ENCODE results near the gene KRTAP3-1. TPM values are rescaled to one million over a fixed set of nuclear protein-coding genes. Genes with fewer than 3 reads are reported as not detected.
"Not testable (repeated sequence)": the region's sequence is repeated elsewhere in the genome, so short reads cannot be mapped to it uniquely, and the experiment has no call there.

Gene KRTAP3-1
- total RNA-seq, 6 experiments from 2014 or later = 2.5 to 10.2 (median 3.3) TPM

DNA sequence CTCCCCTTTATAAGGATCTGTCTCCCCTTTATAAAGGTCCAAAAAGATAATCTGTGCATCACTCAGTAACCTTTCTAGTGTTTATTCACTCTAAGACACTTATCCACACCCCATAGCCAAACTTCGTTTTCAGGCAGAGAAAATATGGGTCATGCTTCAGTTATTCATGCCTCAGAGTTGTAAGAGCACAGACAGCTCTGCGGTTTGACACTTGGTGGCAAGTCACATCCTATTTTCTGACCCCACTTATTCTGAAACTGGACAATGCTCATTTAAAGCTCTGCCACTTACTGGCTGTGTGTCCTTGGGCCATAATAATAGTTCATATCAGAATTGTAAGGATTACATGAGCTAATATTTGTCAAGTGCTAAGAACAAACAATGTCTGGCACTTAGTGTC, 40.2 kb upstream of the KRTAP3-1 start:
- H3K36me3 Mint-ChIP-seq (ENCODE audit: low read depth) = peaks cover 19% of the 10 kb centered on the region

DNA sequence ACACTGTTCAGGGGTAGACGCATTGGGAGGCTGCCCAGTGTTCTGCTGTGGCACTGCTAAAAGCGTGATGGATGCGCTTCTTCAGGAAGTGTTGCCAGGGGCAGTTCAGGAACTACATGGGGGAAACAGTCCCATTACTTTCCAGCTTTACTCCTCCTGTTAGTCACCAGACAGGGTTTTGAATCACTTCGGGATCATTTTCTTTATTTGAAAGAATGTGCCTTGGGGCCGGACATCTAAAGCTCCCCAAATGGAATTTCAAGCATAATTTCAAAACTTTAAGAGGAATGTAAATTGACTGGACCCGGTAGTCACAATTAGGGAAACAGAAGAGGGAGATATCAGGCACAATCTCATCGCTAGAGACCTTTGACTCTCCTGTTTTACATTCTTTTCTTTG, 39.5 kb upstream of the KRTAP3-1 start:
- Mint-ChIP-seq H3K27me3 (ENCODE audit: insufficient read depth) (peaks cover 1% of the 10 kb centered on the region), H3K36me3 (ENCODE audit: low read depth) (peaks cover 21% of the 10 kb centered on the region), H3K4me3 (peak overlapping the region; percentile 69), H3K4me1 (ENCODE audit: low read depth) (peaks cover 70% of the 10 kb centered on the region), H3K27ac (peak overlapping the region; percentile 93), H3K9me3 (peaks cover 10% of the 10 kb centered on the region)
- TF ChIP-seq, protein P1, sequence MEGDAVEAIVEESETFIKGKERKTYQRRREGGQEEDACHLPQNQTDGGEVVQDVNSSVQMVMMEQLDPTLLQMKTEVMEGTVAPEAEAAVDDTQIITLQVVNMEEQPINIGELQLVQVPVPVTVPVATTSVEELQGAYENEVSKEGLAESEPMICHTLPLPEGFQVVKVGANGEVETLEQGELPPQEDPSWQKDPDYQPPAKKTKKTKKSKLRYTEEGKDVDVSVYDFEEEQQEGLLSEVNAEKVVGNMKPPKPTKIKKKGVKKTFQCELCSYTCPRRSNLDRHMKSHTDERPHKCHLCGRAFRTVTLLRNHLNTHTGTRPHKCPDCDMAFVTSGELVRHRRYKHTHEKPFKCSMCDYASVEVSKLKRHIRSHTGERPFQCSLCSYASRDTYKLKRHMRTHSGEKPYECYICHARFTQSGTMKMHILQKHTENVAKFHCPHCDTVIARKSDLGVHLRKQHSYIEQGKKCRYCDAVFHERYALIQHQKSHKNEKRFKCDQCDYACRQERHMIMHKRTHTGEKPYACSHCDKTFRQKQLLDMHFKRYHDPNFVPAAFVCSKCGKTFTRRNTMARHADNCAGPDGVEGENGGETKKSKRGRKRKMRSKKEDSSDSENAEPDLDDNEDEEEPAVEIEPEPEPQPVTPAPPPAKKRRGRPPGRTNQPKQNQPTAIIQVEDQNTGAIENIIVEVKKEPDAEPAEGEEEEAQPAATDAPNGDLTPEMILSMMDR (IDR thresholded peaks at IDR 0.05) = no peak
- DNase-seq = peak; percentile 91

More for the DNA sequence above, 40.2 kb upstream of the KRTAP3-1 start:
- Mint-ChIP-seq H3K9me3 (peaks cover 9% of the 10 kb centered on the region), H3K4me3 (peak overlapping the region; percentile 69), H3K27ac (peak overlapping the region; percentile 93), H3K4me1 (ENCODE audit: low read depth) (peaks cover 70% of the 10 kb centered on the region), H3K27me3 (ENCODE audit: insufficient read depth) (peaks cover 1% of the 10 kb centered on the region)
- DNase-seq = peak; percentile 93
- TF ChIP-seq, protein P1 (IDR thresholded peaks at IDR 0.05) = no peak

DNA sequence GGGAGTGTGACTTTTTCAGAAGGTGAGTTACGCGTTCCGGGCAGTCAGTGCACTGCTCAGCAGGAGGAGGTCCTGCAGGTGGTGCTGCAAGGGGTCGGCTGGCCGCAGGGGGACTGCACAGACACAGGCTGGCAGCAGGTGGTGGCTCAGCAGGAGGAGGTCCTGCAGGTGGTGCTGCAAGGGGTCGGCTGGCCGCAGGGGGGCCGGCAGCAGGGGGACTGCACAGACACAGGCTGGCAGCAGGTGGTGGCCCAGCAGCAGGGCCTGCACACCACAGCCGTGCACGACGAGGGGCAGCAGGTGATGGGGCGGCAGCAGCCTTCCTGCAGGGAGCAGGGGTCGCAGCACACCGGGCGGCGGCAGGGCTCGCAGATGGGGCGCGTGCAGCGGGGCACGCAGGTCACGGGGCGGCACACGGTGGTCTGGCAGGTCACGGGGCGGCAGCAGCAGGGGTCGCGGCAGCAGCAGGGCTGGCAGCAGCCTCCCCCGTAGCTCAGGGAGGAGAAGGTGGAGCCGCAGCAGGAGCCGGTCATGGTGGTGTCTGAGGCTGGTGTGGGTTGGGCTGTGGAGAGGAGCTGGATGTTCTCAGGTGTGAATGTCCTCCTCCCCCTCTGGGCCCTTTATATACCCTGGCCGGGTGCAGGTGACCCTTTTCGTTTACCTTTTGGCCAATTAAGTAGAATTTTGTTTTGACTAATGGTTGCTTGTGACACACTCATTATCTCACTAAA, 38.0 kb upstream of the KRTAP3-1 start, which contains the start of gene KRTAP2-1:
Gene KRTAP2-1, minus strand, starts transcription at position 582 of the 731 bp plus-strand sequence. Its CDS starts 49 bp downstream, at position 533.
- Mint-ChIP-seq H3K27ac (peak within 1 kb of the TSS; percentile 93), H3K9me3 (peaks cover 14% of the 10 kb centered on the region), H3K4me1 (ENCODE audit: low read depth) (peaks cover 64% of the 10 kb centered on the region), H3K36me3 (ENCODE audit: low read depth) (peaks cover 24% of the 10 kb centered on the region)
- not testable (repeated sequence) for H3K27me3 Mint-ChIP-seq (ENCODE audit: insufficient read depth); DNase-seq; H3K4me3 Mint-ChIP-seq

DNA sequence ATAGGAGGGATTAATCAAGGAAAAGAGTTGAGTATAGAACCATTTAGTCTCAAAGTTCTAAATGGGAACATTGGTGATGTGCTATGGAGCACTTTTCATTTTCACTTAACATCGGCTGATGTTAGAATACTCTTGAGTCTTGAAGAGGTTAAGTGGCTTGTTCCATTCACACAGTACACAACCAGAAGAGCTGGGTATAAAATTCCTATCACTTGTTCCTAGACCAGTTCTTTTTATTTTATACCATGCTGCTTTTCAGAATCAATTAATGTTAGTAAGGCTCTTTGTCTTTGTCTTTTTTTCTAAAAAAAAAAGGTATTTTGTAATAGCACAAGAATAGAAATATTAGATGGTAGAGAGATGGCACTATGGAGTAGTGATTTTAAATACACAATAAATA, 34.0 kb upstream of the KRTAP3-1 start:
- DNase-seq = no peak
- no peak overlapping the region for H3K4me3 Mint-ChIP-seq
- TF ChIP-seq, protein P1 (IDR thresholded peaks at IDR 0.05) = no peak
- peaks cover 24% of the 10 kb centered on the region for H3K36me3 Mint-ChIP-seq (ENCODE audit: low read depth)
- H3K4me1 Mint-ChIP-seq (ENCODE audit: low read depth) = peaks cover 55% of the 10 kb centered on the region
- H3K9me3 Mint-ChIP-seq = peaks cover 14% of the 10 kb centered on the region
- no peaks in the 10 kb centered on the region; the same call in 1 of the 2 replicates for H3K27me3 Mint-ChIP-seq (ENCODE audit: insufficient read depth)
- H3K27ac Mint-ChIP-seq = no peak overlapping the region

DNA sequence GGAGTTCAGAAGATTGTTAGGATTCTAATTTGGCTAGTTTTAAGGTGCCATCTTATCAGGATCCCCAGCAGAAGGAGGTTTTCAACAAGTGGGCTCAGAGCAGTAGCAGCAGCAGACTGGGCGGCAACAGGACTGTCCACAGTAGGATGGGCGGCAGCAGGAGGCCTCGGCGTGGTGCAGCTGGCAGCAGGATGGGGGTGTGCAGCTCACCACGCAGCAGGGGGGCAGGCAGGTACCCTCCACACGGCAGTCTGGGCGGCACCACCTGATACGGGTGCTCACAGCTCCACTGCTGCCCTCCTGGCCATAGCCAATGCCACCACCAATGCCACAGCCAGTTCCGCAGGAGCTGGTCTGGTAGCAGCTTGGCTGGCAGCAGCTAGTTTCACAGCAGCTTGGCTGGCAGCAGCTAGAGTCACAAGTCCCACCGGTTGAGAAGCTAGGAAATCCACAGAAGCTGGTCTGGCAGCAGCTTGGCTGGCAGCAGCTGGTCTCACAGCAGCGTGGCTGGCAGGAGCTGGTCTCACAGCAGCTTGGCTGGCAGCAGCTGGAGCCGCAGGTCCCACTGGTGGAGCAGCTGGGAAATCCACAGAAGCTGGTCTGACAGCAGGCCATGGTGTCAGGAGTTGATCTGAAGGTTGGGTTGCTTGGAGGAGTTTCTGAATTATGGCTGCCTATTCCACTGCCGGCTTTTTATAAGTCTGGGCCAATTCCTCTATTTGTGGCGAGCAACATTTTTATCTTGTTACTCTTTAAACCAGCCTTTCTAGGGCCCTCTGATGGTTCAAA, 32.0 kb upstream of the KRTAP3-1 start, which contains the start of gene KRTAP1-1:
Gene KRTAP1-1, minus strand, starts transcription at position 668 of the 789 bp plus-strand sequence. Its CDS starts 53 bp downstream, at position 615.
- peaks cover 56% of the 10 kb centered on the region for H3K4me1 Mint-ChIP-seq (ENCODE audit: low read depth)
- H3K27ac Mint-ChIP-seq; H3K27me3 Mint-ChIP-seq (ENCODE audit: insufficient read depth); H3K4me3 Mint-ChIP-seq; DNase-seq: not testable (repeated sequence)
- peaks cover 14% of the 10 kb centered on the region for H3K9me3 Mint-ChIP-seq
- peaks cover 24% of the 10 kb centered on the region for H3K36me3 Mint-ChIP-seq (ENCODE audit: low read depth)

DNA sequence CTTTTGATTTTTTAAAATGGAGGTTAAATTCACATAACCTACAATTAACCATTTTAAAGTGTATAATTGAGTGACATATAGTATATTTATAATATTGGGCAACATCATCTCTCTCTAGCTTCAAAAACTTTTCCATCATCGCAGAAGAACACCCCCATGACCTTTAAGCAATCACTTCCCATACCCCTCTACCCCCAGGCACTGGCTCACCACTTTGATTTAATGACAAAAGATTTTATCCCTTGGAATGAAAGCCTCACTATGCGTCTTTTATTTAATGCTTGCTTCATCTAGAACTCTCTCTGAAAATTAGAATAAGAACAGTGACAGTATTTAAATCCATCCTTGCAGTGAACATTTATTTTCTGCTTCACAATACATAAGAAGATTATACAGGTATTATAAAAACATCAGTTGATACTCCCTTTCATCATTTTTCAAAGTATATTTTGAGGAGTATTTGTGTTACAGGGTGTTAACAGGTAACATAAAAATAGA, 29.0 kb upstream of the KRTAP3-1 start:
- H3K9me3 Mint-ChIP-seq = peaks cover under 1% of the 10 kb centered on the region
- H3K36me3 Mint-ChIP-seq (ENCODE audit: low read depth) = peaks cover 9% of the 10 kb centered on the region; the same call in 1 of the 2 replicates
- TF ChIP-seq, protein P1 (IDR thresholded peaks at IDR 0.05) = no peak
- no peaks in the 10 kb centered on the region for H3K27me3 Mint-ChIP-seq (ENCODE audit: insufficient read depth)
- H3K27ac Mint-ChIP-seq = no peak overlapping the region
- H3K4me1 Mint-ChIP-seq (ENCODE audit: low read depth) = peaks cover 43% of the 10 kb centered on the region
- no peak for DNase-seq
- H3K4me3 Mint-ChIP-seq = no peak overlapping the region

DNA sequence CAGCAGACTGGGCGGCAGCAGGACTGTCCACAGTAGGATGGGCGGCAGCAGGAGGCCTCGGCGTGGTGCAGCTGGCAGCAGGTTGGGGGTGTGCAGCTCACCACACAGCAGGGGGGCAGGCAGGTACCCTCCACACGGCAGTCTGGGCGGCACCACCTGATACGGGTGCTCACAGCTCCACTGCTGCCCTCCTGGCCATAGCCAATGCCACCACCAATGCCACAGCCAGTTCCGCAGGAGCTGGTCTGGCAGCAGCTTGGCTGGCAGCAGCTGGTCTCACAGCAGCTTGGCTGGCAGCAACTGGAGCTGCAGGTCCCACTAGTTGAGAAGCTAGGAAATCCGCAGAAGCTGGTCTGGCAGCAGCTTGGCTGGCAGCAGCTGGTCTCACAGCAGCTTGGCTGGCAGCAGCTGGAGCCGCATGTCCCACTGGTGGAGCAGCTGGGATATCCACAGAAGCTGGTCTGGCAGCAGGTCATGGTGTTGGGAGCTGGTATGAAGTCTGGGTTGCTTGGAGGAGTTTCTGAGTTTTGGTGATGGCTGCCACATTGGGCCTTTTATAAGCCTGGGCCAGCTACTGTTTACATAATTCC, 25.5 kb upstream of the KRTAP3-1 start, which contains the start of gene KRTAP1-3:
Gene KRTAP1-3, minus strand, starts transcription at position 529 of the 590 bp plus-strand sequence. Its CDS starts 53 bp downstream, at position 476.
- H3K27ac Mint-ChIP-seq; DNase-seq; H3K9me3 Mint-ChIP-seq; H3K36me3 Mint-ChIP-seq (ENCODE audit: low read depth); H3K27me3 Mint-ChIP-seq (ENCODE audit: insufficient read depth); H3K4me3 Mint-ChIP-seq: not testable (repeated sequence)
- H3K4me1 Mint-ChIP-seq (ENCODE audit: low read depth) = peaks cover 30% of the 10 kb centered on the region
